Smooth muscle cell of the brain vasculature (primary cell): ENCODE data around the gene CDK10.
A peak's percentile ranks its signal among the peaks of the same experiment; 100 is the strongest.
"Not testable (repeated sequence)": the region's sequence is repeated elsewhere in the genome, so short reads cannot be mapped to it uniquely, and the experiment has no call there.

Experiments used
- DNase-seq: peaks from one replicate; pipeline ENCODE4 v3.0.0-alpha.2; 2012; ENCODE audit warnings: low read depth, low spot score

The CDK10 gene

GRCh38 chr16:89695875-89696669 is 9.6 kb downstream of the CDK10 start:
- DNase-seq = no peak

GRCh38 chr16:89696670-89697128 is 10.2 kb downstream of the CDK10 start:
- DNase-seq = no peak

- no peak for DNase-seq
Measured at GRCh38 chr16:89697161-89697615, 10.7 kb downstream of the CDK10 start.

GRCh38 chr16:89697616-89698331 is 11.3 kb downstream of the CDK10 start:
- DNase-seq = no peak

- DNase-seq = not testable (repeated sequence)
Measured at GRCh38 chr16:89698717-89699116, 12.2 kb downstream of the CDK10 start.

GRCh38 chr16:89699629-89700099 is 13.2 kb downstream of the CDK10 start:
- not testable (repeated sequence) for DNase-seq

GRCh38 chr16:89700100-89700648 is 13.7 kb downstream of the CDK10 start:
- peak; percentile 88 for DNase-seq

GRCh38 chr16:89700649-89701424 is 14.3 kb downstream of the CDK10 start:
- DNase-seq = no peak

- no peak for DNase-seq
Measured at GRCh38 chr16:89701425-89702406, 15.2 kb downstream of the CDK10 start, which contains the start of gene SPATA2L. SPATA2L (minus strand) TSS chr16:89701705; CDS start chr16:89701232, 473 bp downstream.

- no peak for DNase-seq
Measured at GRCh38 chr16:89704281-89704680, 17.8 kb downstream of the CDK10 start.

GRCh38 chr16:89705006-89705405 is 18.5 kb downstream of the CDK10 start:
- no peak for DNase-seq

GRCh38 chr16:89706518-89707260 is 20.2 kb downstream of the CDK10 start:
- DNase-seq = no peak

- no peak for DNase-seq
Measured at GRCh38 chr16:89707695-89708094, 21.2 kb downstream of the CDK10 start.

- no peak for DNase-seq
Measured at GRCh38 chr16:89708481-89708931, 22.0 kb downstream of the CDK10 start.

GRCh38 chr16:89709166-89709565 is 22.7 kb downstream of the CDK10 start:
- DNase-seq = no peak

GRCh38 chr16:89709716-89710432 is 23.4 kb downstream of the CDK10 start:
- DNase-seq = no peak

GRCh38 chr16:89710709-89711564 is 24.4 kb downstream of the CDK10 start:
- no peak for DNase-seq
